Brain microvascular endothelial cell (primary cell): ENCODE data around the gene TMEM139.

Experiments used
- DNase-seq: peaks from one replicate; pipeline ENCODE4 v3.0.0-alpha.2; 2020
- H3K27ac ChIP-seq: fragments of 250-450 bp; sonication (Bioruptor Pico); 2 replicates; pipeline ENCODE4 v1.5.1; 2020; ENCODE audit warnings: mild to moderate bottlenecking, moderate library complexity
- H3K27me3 ChIP-seq: fragments of 250-450 bp; sonication (Bioruptor Pico); replicated peaks from 2 replicates; pipeline ENCODE4 v1.5.1; 2020; ENCODE audit warnings: mild to moderate bottlenecking
- H3K36me3 ChIP-seq: fragments of 250-450 bp; sonication (Bioruptor Pico); replicated peaks from 2 replicates; pipeline ENCODE4 v1.5.1; 2020; ENCODE audit warnings: mild to moderate bottlenecking
- H3K4me3 ChIP-seq: 2 replicates; pipeline ENCODE4 v1.5.1; 2011; ENCODE audit warnings: low read depth, mild to moderate bottlenecking, control low read depth, low read length, moderate library complexity
- in situ Hi-C: cut with HindIII; loops from 2 replicates; pipeline ENCODE4 v1.10.0; 2017; ENCODE audit warnings: low sequenced_read_pairs, low pct_ligation_motif_present
- TF ChIP-seq, protein P1 (sequence below): IDR thresholded peaks from 2 replicates; pipeline ENCODE4 v1.5.1; 2011; ENCODE audit warnings: low read depth, mild to moderate bottlenecking, moderate library complexity, low read length, control low read depth, inconsistent platforms; ENCODE audit errors: missing control alignments

TMEM139 gene

DNA sequence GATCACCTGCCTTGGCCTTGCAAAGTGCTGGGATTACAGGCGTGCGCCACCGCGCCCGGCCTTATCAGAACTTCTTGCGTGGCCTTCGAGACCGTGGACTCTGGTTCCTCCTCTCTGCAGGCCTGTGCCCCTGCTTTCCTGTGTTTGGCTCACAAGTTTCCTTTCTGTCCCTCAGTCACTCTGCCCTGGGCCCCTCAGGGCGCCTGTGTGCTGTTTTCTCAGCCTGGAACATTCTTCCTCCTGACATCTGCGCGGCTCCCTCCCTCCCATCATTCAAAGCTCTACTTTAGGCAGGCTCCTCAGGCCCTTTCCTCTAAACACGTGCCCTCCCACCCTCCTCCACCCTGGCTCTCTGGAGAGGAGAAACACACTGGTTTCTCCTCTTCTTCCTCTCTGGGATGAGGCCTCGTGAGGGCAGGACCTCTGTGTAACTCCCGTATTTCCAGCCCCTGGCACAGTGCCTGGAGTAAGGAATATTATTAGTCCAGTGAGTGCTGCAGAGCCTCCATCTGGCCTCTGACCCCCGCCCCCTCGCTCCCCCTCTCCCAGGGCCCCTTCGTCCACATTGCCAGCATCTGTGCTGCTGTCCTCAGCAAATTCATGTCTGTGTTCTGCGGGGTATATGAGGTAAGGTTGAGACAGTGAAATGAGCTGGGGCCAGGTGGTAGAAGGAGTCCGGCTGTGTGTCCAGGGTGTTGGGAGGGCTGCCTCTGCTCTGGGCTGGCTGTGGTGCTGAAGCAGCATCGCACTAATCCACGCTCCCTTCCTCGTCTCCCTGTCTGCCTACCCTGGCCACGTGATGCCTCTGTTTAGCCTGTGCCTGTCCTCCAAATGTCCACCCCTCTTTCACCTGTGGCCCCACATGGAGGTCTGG lies 38.2 kb downstream of the TMEM139 start:
- no peak for DNase-seq
- Histone ChIP-seq H3K27me3 (no peaks in the 10 kb centered on the region), H3K36me3 (no peaks in the 10 kb centered on the region), H3K4me3 (no peak overlapping the region), H3K27ac (no peak overlapping the region)
- in situ Hi-C loops = no loop called here
- TF ChIP-seq, protein P1, sequence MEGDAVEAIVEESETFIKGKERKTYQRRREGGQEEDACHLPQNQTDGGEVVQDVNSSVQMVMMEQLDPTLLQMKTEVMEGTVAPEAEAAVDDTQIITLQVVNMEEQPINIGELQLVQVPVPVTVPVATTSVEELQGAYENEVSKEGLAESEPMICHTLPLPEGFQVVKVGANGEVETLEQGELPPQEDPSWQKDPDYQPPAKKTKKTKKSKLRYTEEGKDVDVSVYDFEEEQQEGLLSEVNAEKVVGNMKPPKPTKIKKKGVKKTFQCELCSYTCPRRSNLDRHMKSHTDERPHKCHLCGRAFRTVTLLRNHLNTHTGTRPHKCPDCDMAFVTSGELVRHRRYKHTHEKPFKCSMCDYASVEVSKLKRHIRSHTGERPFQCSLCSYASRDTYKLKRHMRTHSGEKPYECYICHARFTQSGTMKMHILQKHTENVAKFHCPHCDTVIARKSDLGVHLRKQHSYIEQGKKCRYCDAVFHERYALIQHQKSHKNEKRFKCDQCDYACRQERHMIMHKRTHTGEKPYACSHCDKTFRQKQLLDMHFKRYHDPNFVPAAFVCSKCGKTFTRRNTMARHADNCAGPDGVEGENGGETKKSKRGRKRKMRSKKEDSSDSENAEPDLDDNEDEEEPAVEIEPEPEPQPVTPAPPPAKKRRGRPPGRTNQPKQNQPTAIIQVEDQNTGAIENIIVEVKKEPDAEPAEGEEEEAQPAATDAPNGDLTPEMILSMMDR = no peak

DNA sequence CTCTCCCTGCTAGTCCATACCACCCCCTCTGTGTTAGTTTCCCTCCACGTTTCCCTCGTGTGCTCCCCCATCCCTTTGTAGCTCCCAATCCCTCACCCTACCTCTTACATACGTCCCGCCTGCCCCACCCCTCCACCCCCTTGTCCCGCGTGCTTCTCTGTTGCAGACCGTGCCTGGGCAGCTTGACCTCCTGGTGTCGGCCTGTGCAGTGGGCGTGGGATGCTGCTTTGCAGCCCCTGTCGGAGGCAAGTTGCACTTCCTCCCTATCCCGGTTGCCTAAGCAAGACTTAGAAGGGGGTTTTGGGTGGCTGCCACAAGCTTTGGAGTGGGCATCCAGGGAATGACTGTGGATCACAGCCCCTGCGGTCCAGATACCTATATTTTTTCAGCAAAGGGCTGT lies 38.9 kb downstream of the TMEM139 start:
- H3K4me3 ChIP-seq = no peak overlapping the region
- TF ChIP-seq, protein P1 = peak; percentile 38
- H3K27ac ChIP-seq = no peak overlapping the region
- in situ Hi-C loops = no loop called here
- no peaks in the 10 kb centered on the region for H3K27me3 ChIP-seq
- no peak for DNase-seq
- H3K36me3 ChIP-seq = no peaks in the 10 kb centered on the region

DNA sequence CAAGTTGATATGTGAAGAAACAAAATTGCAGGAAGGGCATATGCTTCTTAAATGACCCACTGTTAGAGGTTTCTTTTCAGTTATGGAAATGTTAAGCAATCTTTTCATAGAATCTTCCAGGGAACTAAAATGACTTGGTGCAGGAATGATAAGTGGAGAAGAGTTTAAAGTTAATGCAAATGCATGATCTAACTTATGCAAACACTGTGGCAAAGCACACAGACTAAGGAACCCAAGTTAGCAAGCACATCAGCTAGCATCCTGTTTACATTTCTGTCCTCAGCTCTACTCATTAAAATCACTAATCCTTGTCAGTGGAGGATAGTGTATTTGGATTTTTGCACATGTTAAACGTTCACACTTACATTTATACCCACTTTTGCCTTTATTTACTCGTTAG lies 40.5 kb downstream of the TMEM139 start:
- Histone ChIP-seq H3K4me3 (no peak overlapping the region), H3K36me3 (no peaks in the 10 kb centered on the region), H3K27ac (no peak overlapping the region), H3K27me3 (no peaks in the 10 kb centered on the region)
- in situ Hi-C loops = no loop called here
- no peak for DNase-seq
- TF ChIP-seq, protein P1 = no peak

DNA sequence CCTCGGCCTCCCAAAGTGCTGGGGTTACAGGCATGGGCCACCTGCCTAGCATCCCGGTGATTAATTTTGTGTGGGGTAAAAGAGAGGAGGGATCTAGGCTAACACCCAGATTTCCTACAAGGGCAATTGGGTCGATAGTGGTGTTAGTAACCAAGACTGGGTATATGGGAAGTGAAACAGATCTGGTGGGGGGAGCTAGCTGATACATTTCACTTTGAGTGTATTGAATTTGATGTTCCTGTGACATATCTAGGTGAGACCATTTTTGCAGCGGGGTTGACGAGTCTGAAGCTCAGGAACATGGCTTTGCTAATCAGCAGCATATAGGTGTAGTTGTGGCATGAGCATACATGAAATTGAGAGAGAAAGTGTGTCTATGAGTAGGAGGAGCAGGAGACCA lies 43.1 kb downstream of the TMEM139 start:
- no peaks in the 10 kb centered on the region for H3K27me3 ChIP-seq
- in situ Hi-C loops = no loop called here
- H3K4me3 ChIP-seq = no peak overlapping the region
- no peaks in the 10 kb centered on the region for H3K36me3 ChIP-seq
- no peak for DNase-seq
- TF ChIP-seq, protein P1 = no peak
- no peak overlapping the region for H3K27ac ChIP-seq

DNA sequence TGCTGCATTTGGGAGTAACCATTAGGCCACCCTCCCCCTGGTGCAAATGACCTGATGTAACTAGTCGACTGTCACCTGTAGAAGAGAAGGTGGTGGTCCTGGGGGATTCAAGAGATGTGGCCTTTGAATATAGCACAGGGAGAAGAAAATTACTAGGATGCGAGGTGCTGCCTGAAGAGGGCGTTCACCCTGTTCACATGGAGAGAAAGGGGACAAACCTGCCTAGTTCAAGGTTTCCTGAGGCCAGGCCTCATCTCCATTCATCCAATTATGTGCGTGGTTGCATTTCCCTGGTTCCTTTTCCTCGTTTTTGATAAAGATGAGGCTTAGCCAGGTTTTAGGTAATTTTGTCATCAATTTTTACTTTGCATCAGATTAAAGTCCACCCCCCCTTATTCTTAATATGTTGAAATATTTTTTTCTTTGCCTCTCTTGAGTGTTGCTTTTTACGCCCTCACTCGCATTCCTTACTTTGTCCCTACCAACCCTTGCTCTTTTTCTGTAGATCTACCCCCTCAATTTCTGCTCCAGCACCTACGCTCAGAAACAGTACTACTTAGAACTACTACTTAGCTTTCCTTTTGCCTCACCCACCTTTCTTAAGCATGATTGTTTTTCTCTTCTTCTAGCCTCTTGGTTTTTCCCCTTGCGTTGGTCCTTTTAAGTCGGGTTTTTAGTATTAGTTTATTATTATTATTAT lies 44.9 kb downstream of the TMEM139 start:
- no peak overlapping the region for H3K4me3 ChIP-seq
- TF ChIP-seq, protein P1 = no peak
- no peaks in the 10 kb centered on the region for H3K27me3 ChIP-seq
- no peaks in the 10 kb centered on the region for H3K36me3 ChIP-seq
- in situ Hi-C loops = no loop called here
- no peak overlapping the region for H3K27ac ChIP-seq
- DNase-seq = no peak
